Spleen (tissue), 7 donors: ENCODE data around the gene SPOCK3.

Experiments used
- POLR2A ChIP-seq, 3 donors: fragments of 450-650 bp; IDR thresholded peaks; one replicate each; pipeline ENCODE4 v1.5.1; 2017; ENCODE audit warnings: antibody characterized with exemption in 3 of 3, mild to moderate bottlenecking in 1 of 3
- POLR2AphosphoS5 ChIP-seq, 3 donors: sonication (generic); formaldehyde crosslinking; IDR thresholded peaks; one replicate each; pipeline ENCODE4 v1.5.1; 2017; ENCODE audit warnings: antibody characterized with exemption in 3 of 3
- TF ChIP-seq, protein P1 (sequence below), 11 experiments: fragments of 200-600 bp in 7 of 11; fragments of 450-650 bp in 4 of 11; sonication (generic) in 4 of 11; IDR thresholded peaks in 8 of 11; conservative IDR thresholded peaks in 3 of 11; 1 replicate in 7 of 11; 2 replicates in 4 of 11; pipeline versions ENCODE4 v1.4.0 to v1.8.0; 2016 to 2021; ENCODE audit warnings: antibody characterized with exemption in 11 of 11, inconsistent platforms in 4 of 11, mild to moderate bottlenecking in 1 of 11
- donor health status: DM: no; HTN: no; CAD: no; lungs with moderate emphysema.
- donor health status: DM: no; HTN: no; CAD: no.
- donor health status: DM: no; HTN: no; CAD: no.

GRCh38 chr4:167239627-167240026, 5.3 kb upstream of the SPOCK3 start:
- TF ChIP-seq, protein P1, sequence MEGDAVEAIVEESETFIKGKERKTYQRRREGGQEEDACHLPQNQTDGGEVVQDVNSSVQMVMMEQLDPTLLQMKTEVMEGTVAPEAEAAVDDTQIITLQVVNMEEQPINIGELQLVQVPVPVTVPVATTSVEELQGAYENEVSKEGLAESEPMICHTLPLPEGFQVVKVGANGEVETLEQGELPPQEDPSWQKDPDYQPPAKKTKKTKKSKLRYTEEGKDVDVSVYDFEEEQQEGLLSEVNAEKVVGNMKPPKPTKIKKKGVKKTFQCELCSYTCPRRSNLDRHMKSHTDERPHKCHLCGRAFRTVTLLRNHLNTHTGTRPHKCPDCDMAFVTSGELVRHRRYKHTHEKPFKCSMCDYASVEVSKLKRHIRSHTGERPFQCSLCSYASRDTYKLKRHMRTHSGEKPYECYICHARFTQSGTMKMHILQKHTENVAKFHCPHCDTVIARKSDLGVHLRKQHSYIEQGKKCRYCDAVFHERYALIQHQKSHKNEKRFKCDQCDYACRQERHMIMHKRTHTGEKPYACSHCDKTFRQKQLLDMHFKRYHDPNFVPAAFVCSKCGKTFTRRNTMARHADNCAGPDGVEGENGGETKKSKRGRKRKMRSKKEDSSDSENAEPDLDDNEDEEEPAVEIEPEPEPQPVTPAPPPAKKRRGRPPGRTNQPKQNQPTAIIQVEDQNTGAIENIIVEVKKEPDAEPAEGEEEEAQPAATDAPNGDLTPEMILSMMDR (IDR thresholded peaks at IDR 0.05 in 8 of 11, conservative IDR thresholded peaks at IDR 0.05 in 3 of 11): no peak
- TF ChIP-seq POLR2A (IDR thresholded peaks at IDR 0.05) (no peak), POLR2AphosphoS5 (IDR thresholded peaks at IDR 0.05) (no peak)
